Activated T-cell treated with anti-CD3 and anti-CD28 coated beads, Interleukin-2, amount 50 U/mL, for 4 hours (primary cell): ENCODE data around the gene RRP12. TPM values are rescaled to one million over a fixed set of nuclear protein-coding genes. Genes with fewer than 3 reads are reported as not detected.

Source experiments
- ATAC-seq, 2 donors: fragments of 200-7000 bp; cut with Tn5 transposase; one replicate each; pipeline ENCODE4 v1.10.0; 2021
- DNase-seq: peaks from one replicate; pipeline ENCODE4 v3.0.0-alpha.2; 2020
- H3K27me3 Mint-ChIP-seq: one replicate; pipeline ENCODE4 v1.8.0; 2021; ENCODE audit warnings: low read depth, mixed read lengths
- H3K36me3 Mint-ChIP-seq: one replicate; pipeline ENCODE4 v1.8.0; 2022; ENCODE audit warnings: mixed read lengths; ENCODE audit not compliant: insufficient read depth
- H3K4me1 Mint-ChIP-seq: one replicate; pipeline ENCODE4 v1.8.0; 2021; ENCODE audit warnings: low read depth, mixed read lengths
- H3K4me3 Mint-ChIP-seq: one replicate; pipeline ENCODE4 v1.8.0; 2021; ENCODE audit warnings: mild to moderate bottlenecking, moderate library complexity, mixed read lengths
- H3K9me3 Mint-ChIP-seq: one replicate; pipeline ENCODE4 v1.8.0; 2021; ENCODE audit warnings: mixed read lengths
- total RNA-seq, 3 donors: library from RNA; stranded (reverse); gene quantifications; one replicate each; pipeline ENCODE4 v1.2.1, GENCODE V29; 2021

The RRP12 gene
- 100 to 1,000 TPM; 218 to 222 (median 218) TPM for total RNA-seq

- Mint-ChIP-seq H3K9me3 (no peaks in the 10 kb centered on the region), H3K4me1 (peaks cover 5% of the 10 kb centered on the region)
These were observed at the start of gene RRP12 for GRCh38 chr10:97400665-97401454. TSS of gene RRP12 (minus strand) at chr10:97401340. CDS start at chr10:97401231, 109 bp downstream.

GRCh38 chr10:97450828-97451227, 49.7 kb upstream of the RRP12 start:
- H3K9me3 Mint-ChIP-seq: no peaks in the 10 kb centered on the region
- H3K27me3 Mint-ChIP-seq: no peaks in the 10 kb centered on the region
- H3K36me3 Mint-ChIP-seq: peaks cover 16% of the 10 kb centered on the region
- H3K4me3 Mint-ChIP-seq: no peak overlapping the region
- ATAC-seq (no peak), DNase-seq (no peak)
- H3K4me1 Mint-ChIP-seq: peaks cover 60% of the 10 kb centered on the region

More at GRCh38 chr10:97400665-97401454, at the start of gene RRP12:
- Mint-ChIP-seq H3K36me3 (peaks cover 8% of the 10 kb centered on the region), H3K27me3 (no peaks in the 10 kb centered on the region), H3K4me3 (peak within 1 kb of the TSS; percentile 97)
- peak; percentile 97 to 98 for ATAC-seq
- DNase-seq: peak; percentile 70

GRCh38 chr10:97445722-97446639, 44.8 kb upstream of the RRP12 start, which contains the start of the genes EXOSC1 and ZDHHC16:
TSS of gene EXOSC1 (minus strand) at chr10:97446006. CDS start at chr10:97445985, 21 bp downstream.
TSS of gene ZDHHC16 (plus strand) at chr10:97446175. CDS start at chr10:97451676, 5,501 bp downstream.
- DNase-seq: peak; percentile 85
- peak within 1 kb of the TSS; percentile 99 for H3K4me3 Mint-ChIP-seq
- no peaks in the 10 kb centered on the region for H3K9me3 Mint-ChIP-seq
- H3K27me3 Mint-ChIP-seq: no peaks in the 10 kb centered on the region
- ATAC-seq: peak; percentile 92 to 93
- peaks cover 52% of the 10 kb centered on the region for H3K4me1 Mint-ChIP-seq
- peaks cover 16% of the 10 kb centered on the region for H3K36me3 Mint-ChIP-seq

- DNase-seq (no peak), ATAC-seq (peak in 1 of 2 donors; percentile 1)
- H3K27me3 Mint-ChIP-seq: no peaks in the 10 kb centered on the region
- peaks cover 14% of the 10 kb centered on the region for H3K36me3 Mint-ChIP-seq
- no peaks in the 10 kb centered on the region for H3K9me3 Mint-ChIP-seq
- H3K4me3 Mint-ChIP-seq: peak overlapping the region; percentile 99
- peaks cover 46% of the 10 kb centered on the region for H3K4me1 Mint-ChIP-seq
These were observed 44.2 kb upstream of the RRP12 start for GRCh38 chr10:97445357-97445721.

GRCh38 chr10:97444212-97444611, 43.1 kb upstream of the RRP12 start:
- DNase-seq: no peak
- ATAC-seq: peak; percentile 24 to 35
- H3K36me3 Mint-ChIP-seq: peaks cover 17% of the 10 kb centered on the region
- H3K27me3 Mint-ChIP-seq: no peaks in the 10 kb centered on the region
- peaks cover 43% of the 10 kb centered on the region for H3K4me1 Mint-ChIP-seq
- H3K9me3 Mint-ChIP-seq: no peaks in the 10 kb centered on the region
- peak overlapping the region; percentile 99 for H3K4me3 Mint-ChIP-seq

GRCh38 chr10:97442277-97442676, 41.1 kb upstream of the RRP12 start:
- ATAC-seq: no peak

GRCh38 chr10:97435211-97435610, 34.1 kb upstream of the RRP12 start:
- Mint-ChIP-seq H3K36me3 (peaks cover 23% of the 10 kb centered on the region), H3K4me3 (no peak overlapping the region), H3K4me1 (peaks cover 4% of the 10 kb centered on the region), H3K27me3 (no peaks in the 10 kb centered on the region), H3K9me3 (no peaks in the 10 kb centered on the region)
- no peak for ATAC-seq
- DNase-seq: no peak

More at GRCh38 chr10:97442277-97442676, 41.1 kb upstream of the RRP12 start:
- peaks cover 29% of the 10 kb centered on the region for H3K4me1 Mint-ChIP-seq
- H3K4me3 Mint-ChIP-seq: no peak overlapping the region
- H3K9me3 Mint-ChIP-seq: no peaks in the 10 kb centered on the region
- no peak for DNase-seq
- H3K27me3 Mint-ChIP-seq: no peaks in the 10 kb centered on the region
- peaks cover 20% of the 10 kb centered on the region for H3K36me3 Mint-ChIP-seq

GRCh38 chr10:97434557-97434956, 33.4 kb upstream of the RRP12 start:
- H3K4me1 Mint-ChIP-seq: peaks cover 7% of the 10 kb centered on the region
- DNase-seq: no peak
- peaks cover 25% of the 10 kb centered on the region for H3K36me3 Mint-ChIP-seq
- H3K27me3 Mint-ChIP-seq: no peaks in the 10 kb centered on the region
- peak in 1 of 2 donors; percentile 33 for ATAC-seq
- no peak overlapping the region for H3K4me3 Mint-ChIP-seq
- H3K9me3 Mint-ChIP-seq: no peaks in the 10 kb centered on the region

- Mint-ChIP-seq H3K9me3 (no peaks in the 10 kb centered on the region), H3K27me3 (no peaks in the 10 kb centered on the region), H3K36me3 (peaks cover 29% of the 10 kb centered on the region), H3K4me3 (no peak overlapping the region), H3K4me1 (peaks cover 11% of the 10 kb centered on the region)
- no peak for ATAC-seq
- no peak for DNase-seq
These were observed 32.9 kb upstream of the RRP12 start for GRCh38 chr10:97434055-97434454.

GRCh38 chr10:97428572-97428981, 27.4 kb upstream of the RRP12 start:
- peak; percentile 45 for DNase-seq
- no peaks in the 10 kb centered on the region for H3K27me3 Mint-ChIP-seq
- H3K36me3 Mint-ChIP-seq: peaks cover 36% of the 10 kb centered on the region

GRCh38 chr10:97427571-97428179, 26.5 kb upstream of the RRP12 start:
- H3K9me3 Mint-ChIP-seq: no peaks in the 10 kb centered on the region
- DNase-seq: no peak
- H3K4me3 Mint-ChIP-seq: peak overlapping the region; percentile 94
- H3K4me1 Mint-ChIP-seq: peaks cover 40% of the 10 kb centered on the region
- H3K27me3 Mint-ChIP-seq: no peaks in the 10 kb centered on the region
- peak; percentile 23 to 27 for ATAC-seq
- H3K36me3 Mint-ChIP-seq: peaks cover 36% of the 10 kb centered on the region

More at GRCh38 chr10:97428572-97428981, 27.4 kb upstream of the RRP12 start:
- H3K9me3 Mint-ChIP-seq: no peaks in the 10 kb centered on the region
- ATAC-seq: no peak
- H3K4me1 Mint-ChIP-seq: peaks cover 31% of the 10 kb centered on the region
- peak overlapping the region; percentile 94 for H3K4me3 Mint-ChIP-seq

GRCh38 chr10:97426776-97427570, 25.8 kb upstream of the RRP12 start:
- Mint-ChIP-seq H3K27me3 (no peaks in the 10 kb centered on the region), H3K36me3 (peaks cover 34% of the 10 kb centered on the region), H3K9me3 (no peaks in the 10 kb centered on the region), H3K4me3 (peak overlapping the region; percentile 94), H3K4me1 (peaks cover 40% of the 10 kb centered on the region)
- ATAC-seq: no peak
- no peak for DNase-seq
